Osteocyte (in vitro differentiated cells): ENCODE results near the gene TOB1. TPM values are rescaled to one million over a fixed set of nuclear protein-coding genes. Genes with fewer than 3 reads are reported as not detected.

Source experiments
- DNase-seq: peaks from one replicate; pipeline ENCODE4 v3.0.0; 2021; ENCODE audit warnings: mixed read lengths; ENCODE audit not compliant: unreplicated experiment; ENCODE audit errors: extremely low spot score
- H3K27ac Mint-ChIP-seq: one replicate; pipeline ENCODE4 v1.8.0; 2021; ENCODE audit warnings: mild to moderate bottlenecking, mixed read lengths; ENCODE audit not compliant: unreplicated experiment
- H3K27me3 Mint-ChIP-seq: one replicate; pipeline ENCODE4 v1.8.0; 2021; ENCODE audit warnings: mixed read lengths; ENCODE audit not compliant: unreplicated experiment
- H3K36me3 Mint-ChIP-seq: one replicate; pipeline ENCODE4 v1.8.0; 2021; ENCODE audit warnings: mixed read lengths; ENCODE audit not compliant: unreplicated experiment
- H3K4me1 Mint-ChIP-seq: one replicate; pipeline ENCODE4 v1.8.0; 2021; ENCODE audit warnings: mixed read lengths; ENCODE audit not compliant: unreplicated experiment
- H3K4me3 Mint-ChIP-seq: one replicate; pipeline ENCODE4 v1.8.0; 2021; ENCODE audit warnings: mild to moderate bottlenecking, moderate library complexity, mixed read lengths; ENCODE audit not compliant: unreplicated experiment
- H3K9me3 Mint-ChIP-seq: one replicate; pipeline ENCODE4 v1.8.0; 2021; ENCODE audit warnings: mixed read lengths; ENCODE audit not compliant: unreplicated experiment
- total RNA-seq: library from RNA; stranded (reverse); gene quantifications from 2 replicates; pipeline ENCODE4 v1.2.1, GENCODE V29; 2021
- TF ChIP-seq, protein P1 (sequence below): fragments of 200-600 bp; sonication (generic); IDR thresholded peaks from 2 replicates; pipeline ENCODE4 v1.5.0; 2021; ENCODE audit warnings: antibody characterized with exemption, mild to moderate bottlenecking, moderate library complexity

Gene TOB1
- total RNA-seq, 1 donor from 2014 or later, result 40.1 TPM

- TF ChIP-seq, protein P1, sequence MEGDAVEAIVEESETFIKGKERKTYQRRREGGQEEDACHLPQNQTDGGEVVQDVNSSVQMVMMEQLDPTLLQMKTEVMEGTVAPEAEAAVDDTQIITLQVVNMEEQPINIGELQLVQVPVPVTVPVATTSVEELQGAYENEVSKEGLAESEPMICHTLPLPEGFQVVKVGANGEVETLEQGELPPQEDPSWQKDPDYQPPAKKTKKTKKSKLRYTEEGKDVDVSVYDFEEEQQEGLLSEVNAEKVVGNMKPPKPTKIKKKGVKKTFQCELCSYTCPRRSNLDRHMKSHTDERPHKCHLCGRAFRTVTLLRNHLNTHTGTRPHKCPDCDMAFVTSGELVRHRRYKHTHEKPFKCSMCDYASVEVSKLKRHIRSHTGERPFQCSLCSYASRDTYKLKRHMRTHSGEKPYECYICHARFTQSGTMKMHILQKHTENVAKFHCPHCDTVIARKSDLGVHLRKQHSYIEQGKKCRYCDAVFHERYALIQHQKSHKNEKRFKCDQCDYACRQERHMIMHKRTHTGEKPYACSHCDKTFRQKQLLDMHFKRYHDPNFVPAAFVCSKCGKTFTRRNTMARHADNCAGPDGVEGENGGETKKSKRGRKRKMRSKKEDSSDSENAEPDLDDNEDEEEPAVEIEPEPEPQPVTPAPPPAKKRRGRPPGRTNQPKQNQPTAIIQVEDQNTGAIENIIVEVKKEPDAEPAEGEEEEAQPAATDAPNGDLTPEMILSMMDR, result no peak
- H3K27ac Mint-ChIP-seq, result no peak overlapping the region
- H3K9me3 Mint-ChIP-seq, result no peaks in the 10 kb centered on the region
- no peaks in the 10 kb centered on the region for H3K36me3 Mint-ChIP-seq
- peaks cover 17% of the 10 kb centered on the region for H3K4me1 Mint-ChIP-seq
- DNase-seq, result no peak
- no peak overlapping the region for H3K4me3 Mint-ChIP-seq
- no peaks in the 10 kb centered on the region for H3K27me3 Mint-ChIP-seq
Measured at GRCh38 chr17:50837286-50837979, 28.7 kb downstream of the TOB1 start.

GRCh38 chr17:50836826-50837225 lies 29.3 kb downstream of the TOB1 start:
- Mint-ChIP-seq H3K4me1 (peaks cover 17% of the 10 kb centered on the region), H3K36me3 (no peaks in the 10 kb centered on the region), H3K9me3 (no peaks in the 10 kb centered on the region), H3K27ac (no peak overlapping the region), H3K4me3 (no peak overlapping the region), H3K27me3 (no peaks in the 10 kb centered on the region)
- TF ChIP-seq, protein P1, result no peak
- DNase-seq, result no peak

- no peaks in the 10 kb centered on the region for H3K9me3 Mint-ChIP-seq
- H3K27me3 Mint-ChIP-seq, result no peaks in the 10 kb centered on the region
- H3K36me3 Mint-ChIP-seq, result no peaks in the 10 kb centered on the region
- H3K4me1 Mint-ChIP-seq, result peaks cover 27% of the 10 kb centered on the region
- peak within 1 kb of the TSS; percentile 63 for H3K4me3 Mint-ChIP-seq
- TF ChIP-seq, protein P1, result no peak
- no peak for DNase-seq
- H3K27ac Mint-ChIP-seq, result peak within 1 kb of the TSS; percentile 51
Measured at GRCh38 chr17:50835301-50836234, 30.6 kb downstream of the TOB1 start, which contains the start of gene WFIKKN2. Gene WFIKKN2, plus strand, starts transcription at chr17:50835586. Its CDS starts 352 bp downstream, at chr17:50835938.

GRCh38 chr17:50834429-50835300 lies 31.5 kb downstream of the TOB1 start:
- Mint-ChIP-seq H3K9me3 (no peaks in the 10 kb centered on the region), H3K27me3 (no peaks in the 10 kb centered on the region), H3K27ac (peak overlapping the region; percentile 51), H3K4me3 (peak overlapping the region; percentile 63), H3K36me3 (no peaks in the 10 kb centered on the region), H3K4me1 (peaks cover 33% of the 10 kb centered on the region)
- DNase-seq, result no peak
- TF ChIP-seq, protein P1, result no peak
